ENCODE measurements around the gene NT5DC3. TPM values are rescaled to one million over a fixed set of nuclear protein-coding genes. Genes with fewer than 3 reads are reported as not detected.

NT5DC3 gene
- polyA plus RNA-seq, 4 donors: 3.3 to 4.1 (median 3.7) TPM

GRCh38 chr12:103833095-103833775 lies 7.8 kb downstream of the NT5DC3 start:
- DNase-seq (ENCODE audit: low read depth in 4 of 4, low spot score in 3 of 4): no peak

GRCh38 chr12:103832048-103832997 lies 8.7 kb downstream of the NT5DC3 start:
- DNase-seq (ENCODE audit: low read depth in 4 of 4, low spot score in 3 of 4): no peak

GRCh38 chr12:103830730-103831320 lies 10.2 kb downstream of the NT5DC3 start:
- DNase-seq (ENCODE audit: low read depth in 4 of 4, low spot score in 3 of 4): no peak

- DNase-seq (ENCODE audit: low read depth in 4 of 4, low spot score in 3 of 4): no peak
Observed at GRCh38 chr12:103830025-103830725, 10.9 kb downstream of the NT5DC3 start.

DNA sequence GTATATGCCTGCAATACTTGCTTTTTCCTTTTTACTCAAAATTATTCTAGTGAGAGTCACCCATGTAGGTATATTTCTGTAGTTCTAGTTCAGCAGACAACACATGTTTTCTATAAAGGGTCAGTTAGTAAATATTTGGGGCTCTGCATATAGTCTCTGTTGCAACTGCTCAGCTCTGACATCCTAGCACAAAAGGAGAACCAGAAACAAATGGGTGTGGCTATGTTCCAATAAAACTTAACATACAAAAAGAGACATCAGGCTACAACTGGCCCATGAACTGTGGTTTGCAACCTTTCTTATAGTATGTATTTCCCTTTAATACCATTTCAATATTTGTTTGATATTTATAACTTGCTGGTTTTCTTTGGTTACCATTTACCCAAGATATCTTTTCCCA lies 11.9 kb downstream of the NT5DC3 start:
- no peak for DNase-seq (ENCODE audit: low read depth in 4 of 4, low spot score in 3 of 4)

DNA sequence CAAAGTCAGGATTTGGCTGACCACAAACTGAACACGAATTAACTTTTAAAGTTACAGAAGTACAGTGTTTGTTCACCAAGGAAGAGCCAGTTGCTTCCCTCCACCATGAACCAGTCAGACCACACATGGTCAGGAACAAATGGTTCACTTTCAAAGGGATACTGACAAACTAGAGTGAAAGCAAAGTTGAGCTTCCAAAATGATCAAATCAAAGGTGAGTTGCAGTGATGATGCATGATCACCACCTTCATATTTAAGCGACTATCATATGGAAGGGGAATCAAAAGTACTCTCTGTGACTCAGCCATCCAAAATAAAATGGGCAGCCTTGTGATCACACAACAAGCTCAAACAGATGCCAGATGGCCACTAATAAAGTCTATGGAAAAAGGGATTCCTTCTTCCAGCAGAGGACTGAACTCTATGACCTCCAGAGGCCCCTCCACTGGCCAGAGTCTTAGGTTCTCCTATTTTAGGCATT lies 13.1 kb downstream of the NT5DC3 start:
- no peak for DNase-seq (ENCODE audit: low read depth in 4 of 4, low spot score in 3 of 4)

- no peak for DNase-seq (ENCODE audit: low read depth in 4 of 4, low spot score in 3 of 4)
Observed at GRCh38 chr12:103824845-103825244, 16.2 kb downstream of the NT5DC3 start.

DNA sequence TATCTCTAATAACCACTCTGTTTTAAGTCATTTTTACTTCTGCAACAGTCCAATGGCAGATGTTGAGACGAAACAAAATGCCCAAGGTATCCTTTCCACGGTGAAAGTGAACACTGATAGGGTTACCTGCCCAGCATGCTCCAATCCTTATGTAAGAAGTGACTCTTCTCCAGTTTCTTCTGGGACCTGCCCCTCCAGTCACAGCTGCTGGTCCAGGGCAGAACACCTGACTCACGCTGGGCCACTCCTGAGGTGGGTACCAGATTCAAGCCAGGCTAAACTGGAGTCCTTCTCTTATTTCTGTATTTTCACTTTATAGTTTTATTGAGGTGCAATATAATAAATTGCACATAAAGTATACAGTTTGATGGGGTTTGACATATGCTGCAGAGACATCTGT lies 16.7 kb downstream of the NT5DC3 start:
- DNase-seq (ENCODE audit: low read depth in 4 of 4, low spot score in 3 of 4): no peak

DNA sequence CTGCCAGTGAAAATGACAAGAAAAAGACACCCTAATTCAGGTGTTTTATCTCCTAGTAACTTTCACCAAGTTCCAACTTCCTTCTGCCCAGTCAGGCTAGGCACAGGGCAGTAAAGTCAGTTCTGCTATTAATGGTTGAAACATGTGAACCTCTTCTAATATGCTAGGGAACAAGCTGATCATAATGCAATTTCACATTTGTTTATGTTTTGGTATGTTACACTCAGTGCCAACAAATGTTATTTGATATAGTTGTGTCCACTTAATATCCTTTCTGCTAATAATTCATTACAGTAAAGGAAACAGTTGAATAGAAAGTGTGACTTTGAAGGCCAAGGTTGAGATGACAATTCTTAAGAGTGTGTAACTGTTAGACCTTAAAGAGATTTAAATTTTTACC lies 17.2 kb downstream of the NT5DC3 start:
- DNase-seq (ENCODE audit: low read depth in 4 of 4, low spot score in 3 of 4): no peak

DNA sequence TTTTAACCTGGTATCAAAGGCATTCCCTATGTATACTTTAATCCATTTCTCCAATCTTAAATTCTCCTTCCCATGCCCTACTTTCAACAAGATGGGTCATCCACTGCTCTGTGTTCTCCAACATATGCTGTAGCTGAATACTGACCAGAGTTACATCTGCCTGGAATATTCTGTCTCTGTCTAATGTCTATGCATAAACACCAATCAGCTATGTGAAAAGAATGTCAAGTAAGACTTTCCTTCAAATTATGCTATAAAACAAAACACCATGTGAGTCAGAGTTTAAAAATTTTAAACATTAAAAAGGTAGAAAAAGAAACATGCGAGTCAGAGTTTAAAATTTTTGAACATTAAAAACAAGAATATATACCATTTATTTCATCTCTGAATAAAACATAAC lies 19.3 kb downstream of the NT5DC3 start:
- DNase-seq (ENCODE audit: low read depth in 4 of 4, low spot score in 3 of 4): no peak

DNA sequence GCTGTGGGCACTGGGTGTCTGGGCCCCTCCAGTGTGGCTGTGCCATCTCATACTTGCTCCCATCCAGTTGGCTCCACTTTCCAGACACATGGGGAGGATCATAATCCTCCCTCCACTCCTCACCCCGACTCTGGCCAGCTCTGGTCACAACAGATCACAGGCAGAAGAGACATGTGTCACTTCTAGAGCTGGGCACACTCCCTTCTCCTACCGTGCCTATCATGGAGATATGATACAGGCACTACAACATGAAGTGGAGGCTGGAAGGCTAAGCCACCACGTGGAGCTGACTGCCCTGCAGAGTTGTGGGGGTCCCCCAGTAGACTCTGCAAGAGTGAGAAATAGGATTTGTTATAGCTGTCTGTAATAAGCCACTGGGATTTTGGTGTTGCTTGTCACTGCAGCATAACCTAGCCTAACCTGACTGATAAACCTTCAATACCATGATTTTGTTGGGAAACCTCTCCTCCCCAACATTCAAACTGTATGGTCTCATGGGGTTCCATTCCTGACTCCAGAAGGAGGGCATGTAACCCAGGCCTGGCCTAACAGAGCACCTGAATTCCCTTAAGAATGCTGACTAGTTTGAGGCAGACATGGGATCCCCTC lies 20.0 kb downstream of the NT5DC3 start:
- no peak for DNase-seq (ENCODE audit: low read depth in 4 of 4, low spot score in 3 of 4)

- DNase-seq (ENCODE audit: low read depth in 4 of 4, low spot score in 3 of 4): no peak
Observed at GRCh38 chr12:103820361-103820760, 20.7 kb downstream of the NT5DC3 start.

- DNase-seq (ENCODE audit: low read depth in 4 of 4, low spot score in 3 of 4): no peak
Observed at GRCh38 chr12:103819892-103820291, 21.1 kb downstream of the NT5DC3 start.

GRCh38 chr12:103819312-103819711 lies 21.7 kb downstream of the NT5DC3 start:
- no peak for DNase-seq (ENCODE audit: low read depth in 4 of 4, low spot score in 3 of 4)

DNA sequence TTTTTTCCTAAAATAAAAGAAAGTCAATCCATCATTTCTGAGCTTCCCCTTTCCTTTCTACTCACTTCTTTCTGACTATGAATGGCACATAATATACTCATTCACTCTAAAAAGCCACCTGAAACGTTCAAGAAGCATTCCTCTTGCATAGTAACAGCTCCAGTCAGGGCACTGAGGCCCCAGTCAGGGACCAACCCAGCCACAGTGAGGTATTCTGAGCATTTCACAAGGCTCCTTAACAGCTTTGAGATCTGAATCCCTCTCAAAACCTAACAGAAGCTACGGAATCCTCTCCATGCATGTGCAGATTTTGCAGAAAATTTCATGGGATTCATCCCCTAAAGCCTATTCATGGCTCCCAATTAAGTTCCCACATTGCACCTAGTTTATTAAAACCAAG lies 23.2 kb downstream of the NT5DC3 start:
- DNase-seq (ENCODE audit: low read depth in 4 of 4, low spot score in 3 of 4): no peak

- no peak for DNase-seq (ENCODE audit: low read depth in 4 of 4, low spot score in 3 of 4)
Observed at GRCh38 chr12:103816663-103817062, 24.4 kb downstream of the NT5DC3 start.

GRCh38 chr12:103814436-103814835 lies 26.6 kb downstream of the NT5DC3 start:
- no peak for DNase-seq (ENCODE audit: low read depth in 4 of 4, low spot score in 3 of 4)

DNA sequence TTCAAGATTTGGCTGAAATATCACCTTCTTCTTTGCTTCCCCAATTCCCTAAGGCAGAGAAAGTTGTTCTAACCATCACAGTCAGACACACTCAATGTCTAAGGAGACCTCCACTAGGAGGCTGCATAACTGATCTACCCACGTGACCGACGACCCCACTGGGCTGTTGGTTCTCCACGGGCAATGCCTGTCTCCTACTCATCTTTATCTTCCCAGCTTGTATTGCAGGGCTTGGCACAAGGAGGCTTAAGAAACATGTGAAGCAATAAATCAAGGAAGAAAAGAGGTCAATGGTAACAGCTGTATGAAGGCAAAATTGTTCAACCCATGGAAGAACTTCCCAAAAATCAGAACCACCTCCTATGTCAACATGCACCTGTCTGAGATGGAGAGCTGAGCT lies 27.1 kb downstream of the NT5DC3 start:
- no peak for DNase-seq (ENCODE audit: low read depth in 4 of 4, low spot score in 3 of 4)

GRCh38 chr12:103813426-103813825 lies 27.6 kb downstream of the NT5DC3 start:
- DNase-seq (ENCODE audit: low read depth in 4 of 4, low spot score in 3 of 4): no peak

GRCh38 chr12:103812789-103813188 lies 28.2 kb downstream of the NT5DC3 start:
- DNase-seq (ENCODE audit: low read depth in 4 of 4, low spot score in 3 of 4): no peak
